ELR (cell line): Measurements from ENCODE around the gene TMEM204.

Experiments used
- DNase-seq: peaks from one replicate; pipeline ENCODE4 v3.0.0-alpha.2; 2015; ENCODE audit warnings: low read depth

TMEM204 gene

DNA sequence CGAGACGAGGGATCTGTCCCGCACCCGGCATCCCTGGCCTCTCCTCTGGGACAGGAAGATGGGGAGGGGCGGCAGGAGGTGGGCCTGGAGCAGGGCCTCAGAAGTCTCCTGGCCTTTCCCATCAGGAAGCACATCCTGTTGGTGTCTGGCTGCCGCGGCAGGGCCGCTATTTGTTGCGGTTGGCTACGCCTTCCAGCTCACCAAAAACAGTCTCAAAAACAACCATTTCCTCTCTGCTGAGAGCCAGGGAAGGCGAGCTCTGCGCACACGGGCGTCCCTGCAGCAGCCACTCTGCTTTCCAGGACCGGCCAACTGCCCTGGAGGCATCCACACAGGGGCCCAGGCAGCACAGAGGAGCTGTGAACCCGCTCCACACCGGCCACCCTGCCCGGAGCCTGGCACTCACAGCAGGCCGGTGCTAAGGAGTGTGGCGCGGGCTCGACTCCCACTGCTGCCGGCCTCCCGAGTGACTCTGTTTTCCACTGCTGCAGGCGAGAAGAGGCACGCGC lies at the start of gene TMEM204:
Gene TMEM204, plus strand, starts transcription at position 224 of the 509 bp plus-strand sequence. CDS start 610 bp downstream, outside the sequence.
- peak; percentile 88 for DNase-seq

DNA sequence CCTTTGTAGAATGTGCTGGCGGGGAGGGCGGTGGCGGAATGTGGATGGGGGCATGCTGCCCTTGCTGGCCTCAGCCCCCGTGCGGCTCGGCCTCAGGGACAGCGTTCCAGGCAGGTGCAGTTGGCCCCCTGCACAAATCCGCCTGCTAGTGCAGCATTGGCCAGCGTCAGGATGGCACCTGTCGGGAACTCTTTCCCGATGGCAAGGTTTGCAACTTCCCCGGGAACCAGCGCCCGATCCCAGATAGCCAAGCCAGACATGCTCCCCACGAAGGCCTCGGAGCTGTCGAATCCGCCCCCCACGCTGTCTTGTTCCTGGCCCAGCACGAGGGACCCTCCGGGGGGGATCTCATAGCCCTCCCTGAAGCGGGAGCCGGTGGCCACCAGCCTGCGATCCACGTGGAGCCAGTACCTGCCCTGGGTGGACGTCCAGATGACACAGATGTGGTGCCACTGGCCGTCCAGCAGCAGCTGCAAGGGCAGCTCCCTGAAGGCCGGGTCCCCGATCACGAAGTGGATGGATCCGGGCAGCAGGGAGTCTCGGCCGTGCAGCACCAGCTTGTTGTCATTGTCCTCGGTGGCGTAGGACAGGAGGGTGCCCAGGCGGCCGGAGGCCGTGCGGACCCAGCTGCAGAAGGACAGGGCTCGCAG lies 47.5 kb upstream of the TMEM204 start:
- DNase-seq = no peak

- no peak for DNase-seq
These were observed 46.7 kb upstream of the TMEM204 start for GRCh38 chr16:1486551-1487390.

DNA sequence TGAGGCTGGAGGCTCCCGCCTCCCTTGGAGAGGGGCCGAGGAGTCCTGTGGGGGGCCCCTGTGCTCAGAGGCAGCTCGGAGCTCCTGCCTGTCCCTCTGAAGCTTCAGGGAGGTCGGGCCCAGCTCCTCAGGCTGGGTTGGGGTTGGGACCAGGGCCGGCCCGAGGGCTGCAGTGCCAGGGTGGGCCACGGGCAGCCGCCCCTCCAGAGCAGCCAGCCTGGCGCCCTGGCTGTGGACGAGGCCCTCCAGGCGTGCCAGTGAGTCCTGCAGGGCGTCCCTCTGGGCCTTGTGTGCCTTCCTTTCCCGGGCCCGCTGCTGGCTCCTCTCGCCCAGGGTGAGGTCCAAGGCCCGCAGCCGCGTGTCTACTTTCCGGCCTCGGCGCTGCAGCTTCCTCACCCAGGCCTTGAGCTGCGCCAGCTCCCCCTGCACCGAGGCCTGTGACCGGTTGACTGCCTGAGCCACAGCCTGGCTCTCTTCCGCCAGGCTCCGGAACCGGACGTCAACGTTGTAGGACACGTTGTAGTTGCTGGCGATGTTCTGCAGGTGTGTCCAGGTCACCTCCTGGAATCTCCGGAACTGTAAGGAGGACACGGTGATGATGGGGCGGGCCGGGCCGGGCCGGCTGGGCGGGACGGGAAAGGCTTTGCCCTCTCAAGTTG lies 45.9 kb upstream of the TMEM204 start:
- no peak for DNase-seq

DNA sequence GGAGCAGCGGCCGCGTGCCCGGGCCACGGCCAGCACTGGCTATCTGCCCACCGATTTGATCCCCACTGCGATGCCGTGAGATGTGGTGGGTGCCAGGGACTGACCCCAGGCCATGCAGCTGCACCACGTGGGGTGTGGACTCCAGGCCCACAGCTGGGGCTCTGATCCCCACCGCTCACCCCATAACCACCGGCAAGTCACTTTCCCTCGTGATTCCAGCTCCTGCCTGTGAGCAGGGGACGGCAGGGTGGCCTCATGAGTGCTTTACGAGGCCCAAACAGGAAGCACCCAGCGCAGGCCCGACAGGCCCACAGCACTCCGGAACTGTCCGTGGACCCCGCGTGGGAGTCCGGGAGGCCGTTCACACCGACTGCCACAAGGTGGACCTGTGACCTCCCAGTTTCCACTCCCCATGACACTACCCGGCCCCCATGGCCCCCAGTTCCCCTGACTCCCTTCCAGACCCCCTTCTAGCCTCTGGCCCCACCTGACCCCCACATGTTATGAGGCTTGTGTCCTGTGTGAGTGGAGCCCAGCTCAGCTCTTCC lies 45.3 kb upstream of the TMEM204 start:
- no peak for DNase-seq

DNA sequence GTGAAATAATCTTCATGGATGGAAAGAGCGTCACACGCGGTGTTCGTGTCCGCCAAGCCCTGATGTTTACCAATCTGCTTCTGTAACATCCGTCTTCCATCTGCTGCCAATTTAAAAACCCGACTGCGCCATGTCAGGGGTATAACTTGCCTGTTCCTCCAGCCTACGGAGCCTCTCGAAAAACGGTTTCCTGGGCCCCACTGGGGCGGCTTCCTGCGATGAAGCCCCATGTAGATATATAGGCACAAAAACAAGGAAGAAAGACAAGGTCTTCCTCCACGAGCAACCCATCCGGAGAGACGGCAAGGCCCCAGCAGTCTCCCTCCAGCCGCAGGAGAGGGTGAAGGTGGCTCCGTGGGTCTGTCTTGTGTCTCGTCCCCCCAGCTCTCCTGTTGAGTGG lies 44.8 kb upstream of the TMEM204 start, which contains the start of gene PTX4:
Gene PTX4, minus strand, starts transcription at position 326 of the 400 bp plus-strand sequence. Its CDS starts 35 bp downstream, at position 291.
- no peak for DNase-seq

GRCh38 chr16:1489077-1489476 lies 44.4 kb upstream of the TMEM204 start:
- DNase-seq = no peak

DNA sequence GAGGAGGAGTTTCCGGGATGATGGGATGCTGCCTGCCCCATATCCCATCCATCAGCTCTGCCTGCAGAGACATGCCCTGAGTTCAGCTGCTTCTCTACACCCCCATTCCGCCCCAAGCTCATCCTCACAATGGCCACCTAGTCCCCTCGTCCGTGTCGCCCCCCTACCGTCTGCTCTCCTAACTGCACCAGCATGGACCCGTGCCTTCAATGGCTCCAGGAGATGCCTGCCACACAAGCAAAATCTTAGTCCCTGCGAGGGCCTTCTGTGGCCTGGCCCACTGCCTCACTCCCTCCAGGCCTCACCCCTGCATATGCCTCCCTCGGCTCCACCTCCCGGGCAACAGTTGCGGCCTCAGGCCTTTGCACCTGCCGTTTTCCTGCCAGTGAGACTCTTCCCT lies 42.1 kb upstream of the TMEM204 start:
- no peak for DNase-seq

DNA sequence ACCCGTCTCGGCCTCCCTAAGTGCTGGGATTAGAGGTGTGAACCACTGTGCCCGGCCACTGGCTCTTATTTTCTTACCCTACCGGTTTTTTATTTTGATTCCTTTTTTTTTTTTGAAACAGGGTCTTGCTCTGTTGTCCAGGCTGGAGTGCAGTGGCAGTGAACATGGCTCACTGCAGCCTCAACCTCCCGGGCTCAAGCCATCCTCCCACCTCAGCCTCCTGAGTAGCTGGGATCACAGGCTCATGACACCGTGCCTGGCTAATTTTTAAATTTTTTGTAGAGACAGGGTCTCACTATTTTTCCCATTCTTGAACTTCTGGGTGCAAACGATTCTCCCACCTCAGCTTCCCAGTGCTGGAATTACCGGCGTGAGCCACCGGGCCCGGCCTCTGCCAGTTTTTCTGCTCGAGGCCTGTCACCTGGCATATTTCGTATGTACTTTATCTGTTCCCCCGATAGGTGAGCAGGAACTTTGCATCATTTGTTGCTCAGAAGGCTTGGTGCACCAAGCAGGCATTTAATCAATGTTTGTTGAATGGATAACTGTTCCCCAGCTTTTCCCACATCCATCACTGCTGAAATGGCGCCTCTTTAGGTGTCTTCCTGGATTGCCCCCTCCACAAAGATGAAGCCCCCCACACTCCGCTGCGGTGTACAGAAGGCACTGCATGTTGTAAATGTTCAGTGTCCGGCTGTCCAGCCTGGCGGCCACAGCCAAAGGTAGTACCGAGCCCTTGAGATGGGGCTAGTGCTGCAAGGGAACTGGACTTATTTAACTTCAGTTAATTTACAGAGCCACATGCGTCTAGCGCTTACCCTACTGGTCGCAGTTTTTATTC lies 41.2 kb upstream of the TMEM204 start:
- DNase-seq = no peak

GRCh38 chr16:1492923-1493745 lies 40.3 kb upstream of the TMEM204 start, which contains the start of gene TELO2:
TELO2 (plus strand) TSS chr16:1493360; CDS start chr16:1494282, 922 bp downstream.
- DNase-seq = peak; percentile 79

- DNase-seq = peak; percentile 47
These were observed 39.7 kb upstream of the TMEM204 start for GRCh38 chr16:1493746-1494094.

DNA sequence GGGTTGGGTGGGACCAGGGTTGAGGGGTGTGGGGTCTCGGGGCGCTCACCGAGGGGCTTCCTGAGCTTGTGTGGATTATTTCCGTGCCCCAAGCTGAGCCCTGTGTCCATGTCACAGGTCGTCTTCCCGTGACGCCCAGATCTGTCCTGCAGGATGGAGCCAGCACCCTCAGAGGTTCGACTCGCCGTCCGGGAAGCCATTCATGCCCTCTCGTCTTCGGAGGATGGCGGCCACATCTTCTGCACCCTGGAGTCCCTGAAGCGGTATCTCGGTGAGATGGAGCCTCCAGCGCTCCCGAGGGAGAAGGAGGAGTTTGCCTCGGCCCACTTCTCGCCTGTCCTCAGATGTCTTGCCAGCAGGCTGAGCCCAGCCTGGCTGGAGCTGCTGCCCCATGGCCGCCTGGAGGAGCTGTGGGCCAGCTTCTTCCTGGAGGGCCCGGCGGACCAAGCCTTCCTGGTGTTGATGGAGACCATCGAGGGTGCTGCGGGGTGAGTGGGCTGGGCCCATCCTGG lies 39.3 kb upstream of the TMEM204 start:
- peak; percentile 79 for DNase-seq

GRCh38 chr16:1494711-1495110 lies 38.8 kb upstream of the TMEM204 start:
- DNase-seq = no peak

DNA sequence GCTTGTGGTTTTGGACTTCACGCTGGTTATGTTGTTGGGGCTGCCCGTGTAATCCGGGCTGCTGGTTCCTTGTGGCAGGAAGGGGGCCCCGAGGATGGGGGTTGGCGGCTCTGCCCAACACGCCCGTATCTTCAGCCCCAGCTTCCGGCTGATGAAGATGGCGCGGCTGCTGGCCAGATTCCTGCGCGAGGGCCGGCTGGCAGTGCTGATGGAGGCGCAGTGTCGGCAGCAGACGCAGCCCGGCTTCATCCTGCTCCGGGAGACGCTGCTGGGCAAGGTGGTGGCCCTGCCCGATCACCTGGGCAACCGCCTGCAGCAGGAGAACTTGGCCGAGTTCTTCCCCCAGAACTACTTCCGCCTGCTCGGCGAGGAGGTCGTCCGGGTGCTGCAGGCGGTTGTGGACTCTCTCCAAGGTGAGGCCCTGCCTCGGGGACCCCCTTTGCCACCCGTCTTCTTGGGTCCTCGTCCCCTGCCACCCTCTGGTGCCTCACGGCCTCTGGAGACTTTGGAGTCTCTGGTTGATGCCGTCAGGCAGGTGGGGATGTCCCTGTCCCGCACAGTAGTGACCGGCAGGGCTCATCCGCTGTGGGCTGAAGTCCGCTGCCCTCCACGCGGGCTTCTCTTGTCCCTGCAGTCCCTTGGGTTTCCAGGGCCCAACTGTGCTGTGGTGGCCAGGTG lies 38.1 kb upstream of the TMEM204 start:
- DNase-seq = no peak

- DNase-seq = no peak
These were observed 37.6 kb upstream of the TMEM204 start for GRCh38 chr16:1495889-1496262.

- no peak for DNase-seq
These were observed 37.0 kb upstream of the TMEM204 start for GRCh38 chr16:1496464-1496863.

GRCh38 chr16:1497014-1497598 lies 36.4 kb upstream of the TMEM204 start:
- DNase-seq = no peak

GRCh38 chr16:1498899-1499676 lies 34.4 kb upstream of the TMEM204 start:
- DNase-seq = no peak
